GM12875 (cell line): Measurements from ENCODE around the gene ENTPD7.

Experiments
- H3K4me3 ChIP-seq: one replicate; pipeline ENCODE4 v1.5.1; 2011; ENCODE audit warnings: low read depth, low read length, control low read depth
- CTCF ChIP-seq: IDR thresholded peaks from 2 replicates; pipeline ENCODE4 v1.5.1; 2011; ENCODE audit warnings: low read depth, mild to moderate bottlenecking, control low read depth, inconsistent platforms, low read length, moderate library complexity, borderline replicate concordance; ENCODE audit not compliant: insufficient read depth

ENTPD7 gene

GRCh38 chr10:99665304-99665703 is 6.0 kb downstream of the ENTPD7 start:
- no peak for TF ChIP-seq CTCF
- H3K4me3 ChIP-seq, result no peak overlapping the region

GRCh38 chr10:99667108-99667751 is 7.9 kb downstream of the ENTPD7 start:
- no peak for TF ChIP-seq CTCF
- H3K4me3 ChIP-seq, result no peak overlapping the region

GRCh38 chr10:99671386-99671785 is 12.1 kb downstream of the ENTPD7 start:
- no peak for TF ChIP-seq CTCF
- no peak overlapping the region for H3K4me3 ChIP-seq

GRCh38 chr10:99672884-99673283 is 13.6 kb downstream of the ENTPD7 start:
- no peak for TF ChIP-seq CTCF
- H3K4me3 ChIP-seq, result no peak overlapping the region

- no peak for TF ChIP-seq CTCF
- H3K4me3 ChIP-seq, result no peak overlapping the region
Measured at GRCh38 chr10:99673492-99673891, 14.2 kb downstream of the ENTPD7 start.

- no peak for TF ChIP-seq CTCF
Measured at GRCh38 chr10:99674762-99675161, 15.5 kb downstream of the ENTPD7 start.

GRCh38 chr10:99676426-99676825 is 17.1 kb downstream of the ENTPD7 start:
- H3K4me3 ChIP-seq, result no peak overlapping the region
- TF ChIP-seq CTCF, result no peak

More at GRCh38 chr10:99674762-99675161, 15.5 kb downstream of the ENTPD7 start:
- H3K4me3 ChIP-seq, result no peak overlapping the region
